Measurements from ENCODE around the gene SLC25A45.
A peak's percentile ranks its signal among the peaks of the same experiment; 100 is the strongest.
"Not testable (repeated sequence)": the region's sequence is repeated elsewhere in the genome, so short reads cannot be mapped to it uniquely, and the experiment has no call there.

The SLC25A45 gene

GRCh38 chr11:65416841-65417701 lies 34.6 kb upstream of the SLC25A45 start:
- peaks cover 2% of the 10 kb centered on the region for H3K36me3 Mint-ChIP-seq
- DNase-seq (ENCODE audit: low spot score in 2 of 2) = no peak

DNA sequence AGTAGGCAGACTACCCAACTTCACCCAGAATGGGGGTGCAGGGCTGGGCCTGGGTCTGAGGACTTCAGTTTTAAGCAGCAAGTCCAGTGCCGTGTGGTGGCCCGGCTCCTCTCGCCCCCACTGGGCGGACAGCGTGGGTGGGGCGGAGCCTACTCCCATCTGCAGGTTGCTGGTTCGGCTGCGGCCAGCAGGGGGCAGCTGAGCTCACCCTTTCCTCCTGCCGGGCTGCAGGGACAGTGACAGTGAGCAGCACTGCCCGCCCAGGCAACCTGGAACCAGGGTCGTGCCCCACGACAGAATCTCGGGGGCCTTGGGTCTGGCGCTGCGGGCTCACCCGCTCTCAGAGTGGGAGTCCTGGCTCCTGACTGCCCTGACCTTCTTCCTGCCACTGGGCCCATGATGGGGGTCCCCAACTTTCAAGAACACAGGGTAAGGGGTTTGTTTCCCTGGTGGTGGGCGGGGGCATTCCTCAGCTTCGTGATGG lies 33.9 kb upstream of the SLC25A45 start:
- peak overlapping the region; percentile 100 for H3K27ac Mint-ChIP-seq
- peaks cover 2% of the 10 kb centered on the region for H3K36me3 Mint-ChIP-seq
- H3K27me3 Mint-ChIP-seq = no peaks in the 10 kb centered on the region
- H3K4me3 Mint-ChIP-seq = peak overlapping the region; percentile 90
- peak; percentile 48 for ATAC-seq (ENCODE audit: low read depth)
- peak; percentile 93 to 95 for DNase-seq (ENCODE audit: low spot score in 2 of 2)
- no peaks in the 10 kb centered on the region for H3K9me3 Mint-ChIP-seq
- H3K4me1 Mint-ChIP-seq = peaks cover 48% of the 10 kb centered on the region

More at GRCh38 chr11:65416841-65417701, 34.6 kb upstream of the SLC25A45 start:
- peak overlapping the region; percentile 90 for H3K4me3 Mint-ChIP-seq
- peak overlapping the region; percentile 100 for H3K27ac Mint-ChIP-seq
- no peak for ATAC-seq (ENCODE audit: low read depth)
- H3K9me3 Mint-ChIP-seq = no peaks in the 10 kb centered on the region
- H3K4me1 Mint-ChIP-seq = peaks cover 49% of the 10 kb centered on the region
- no peaks in the 10 kb centered on the region for H3K27me3 Mint-ChIP-seq

DNA sequence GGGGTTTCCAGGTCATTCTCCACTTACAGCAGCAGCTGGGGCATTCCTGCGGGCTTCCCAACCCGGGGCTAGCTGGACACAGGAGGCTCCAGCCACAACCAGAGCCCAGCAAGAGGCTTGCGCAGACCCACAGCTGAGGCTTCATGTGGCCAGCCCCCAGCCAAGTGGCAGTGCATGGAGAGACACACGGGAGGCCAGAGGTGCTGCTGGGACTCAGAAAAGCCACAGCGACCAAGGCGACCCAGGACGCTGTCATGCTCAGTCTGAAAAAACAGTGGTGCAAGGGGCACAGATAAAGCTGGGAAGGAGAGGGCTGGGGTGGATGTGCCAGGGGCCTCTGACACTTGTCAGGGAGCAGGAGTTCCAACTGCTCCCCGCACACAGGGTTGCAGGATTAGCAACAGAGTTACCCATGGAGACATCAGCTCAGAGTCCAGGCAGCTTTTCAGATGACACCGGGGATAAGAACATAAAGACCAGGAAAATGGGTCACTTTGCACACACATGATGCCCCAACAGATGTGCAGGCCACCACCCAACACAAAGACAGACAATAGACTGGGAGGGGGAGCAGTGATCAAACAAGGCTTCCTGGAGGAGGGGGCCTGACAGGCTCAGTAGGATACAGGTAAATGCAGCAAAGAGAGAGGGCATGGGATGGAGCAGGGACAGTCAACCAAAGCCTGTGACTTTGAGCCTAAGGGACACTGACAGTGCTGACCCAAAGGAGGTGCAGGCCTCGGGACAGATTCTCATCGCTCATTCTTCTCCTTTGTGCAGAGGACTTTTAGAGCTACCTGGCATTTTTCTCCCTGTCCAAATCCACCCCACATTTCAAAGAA lies 33.3 kb upstream of the SLC25A45 start:
- H3K4me1 Mint-ChIP-seq = peaks cover 43% of the 10 kb centered on the region
- H3K27ac Mint-ChIP-seq = peak overlapping the region; percentile 100
- H3K9me3 Mint-ChIP-seq = no peaks in the 10 kb centered on the region
- H3K36me3 Mint-ChIP-seq = peaks cover 7% of the 10 kb centered on the region
- no peak for DNase-seq (ENCODE audit: low spot score in 2 of 2)
- no peaks in the 10 kb centered on the region for H3K27me3 Mint-ChIP-seq
- ATAC-seq (ENCODE audit: low read depth) = no peak
- peak overlapping the region; percentile 90 for H3K4me3 Mint-ChIP-seq

- Mint-ChIP-seq H3K4me1 (peaks cover 37% of the 10 kb centered on the region), H3K27me3 (no peaks in the 10 kb centered on the region), H3K9me3 (no peaks in the 10 kb centered on the region), H3K4me3 (no peak overlapping the region), H3K36me3 (peaks cover 7% of the 10 kb centered on the region), H3K27ac (no peak overlapping the region)
- DNase-seq (ENCODE audit: low spot score in 2 of 2) (no peak), ATAC-seq (ENCODE audit: low read depth) (no peak)
Measured at GRCh38 chr11:65414776-65415498, 32.5 kb upstream of the SLC25A45 start.

- not testable (repeated sequence) for DNase-seq (ENCODE audit: low spot score in 2 of 2); H3K36me3 Mint-ChIP-seq; ATAC-seq (ENCODE audit: low read depth); H3K27me3 Mint-ChIP-seq; H3K27ac Mint-ChIP-seq; H3K4me3 Mint-ChIP-seq; H3K9me3 Mint-ChIP-seq
- H3K4me1 Mint-ChIP-seq = peaks cover 28% of the 10 kb centered on the region
Measured at GRCh38 chr11:65413077-65413664, 30.7 kb upstream of the SLC25A45 start.

GRCh38 chr11:65412271-65413076 lies 30.0 kb upstream of the SLC25A45 start:
- no peak overlapping the region for H3K4me3 Mint-ChIP-seq
- ATAC-seq (ENCODE audit: low read depth) = no peak

DNA sequence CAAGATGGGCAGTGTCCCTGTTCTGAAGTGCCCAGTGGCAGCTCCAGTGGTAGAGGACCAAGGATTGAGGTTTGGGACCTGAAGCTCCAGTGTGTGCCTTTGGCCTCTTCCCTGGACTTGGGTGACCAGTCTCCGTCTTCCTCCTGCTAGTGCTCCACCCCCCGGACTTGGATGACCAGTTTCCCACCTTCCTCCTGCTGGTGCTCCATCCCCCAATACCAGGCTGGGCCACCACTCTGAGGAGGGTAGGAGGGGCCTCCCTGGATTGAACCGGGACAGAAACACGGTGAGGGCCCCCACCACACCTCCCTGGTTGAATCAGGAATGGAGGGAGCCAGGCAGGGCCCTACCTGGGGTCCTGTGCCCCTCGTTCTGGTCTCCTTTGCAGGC lies 29.2 kb upstream of the SLC25A45 start:
- H3K36me3 Mint-ChIP-seq = peaks cover 9% of the 10 kb centered on the region
- no peaks in the 10 kb centered on the region for H3K9me3 Mint-ChIP-seq
- H3K4me1 Mint-ChIP-seq = peaks cover 14% of the 10 kb centered on the region
- no peak for DNase-seq (ENCODE audit: low spot score in 2 of 2)
- H3K27ac Mint-ChIP-seq = no peak overlapping the region
- ATAC-seq (ENCODE audit: low read depth) = no peak
- no peaks in the 10 kb centered on the region for H3K27me3 Mint-ChIP-seq
- H3K4me3 Mint-ChIP-seq = no peak overlapping the region

More at GRCh38 chr11:65412271-65413076, 30.0 kb upstream of the SLC25A45 start:
- no peaks in the 10 kb centered on the region for H3K9me3 Mint-ChIP-seq
- H3K27me3 Mint-ChIP-seq = no peaks in the 10 kb centered on the region
- no peak for DNase-seq (ENCODE audit: low spot score in 2 of 2)
- peaks cover 9% of the 10 kb centered on the region for H3K36me3 Mint-ChIP-seq
- peaks cover 22% of the 10 kb centered on the region for H3K4me1 Mint-ChIP-seq
- peak overlapping the region; percentile 38 for H3K27ac Mint-ChIP-seq

DNA sequence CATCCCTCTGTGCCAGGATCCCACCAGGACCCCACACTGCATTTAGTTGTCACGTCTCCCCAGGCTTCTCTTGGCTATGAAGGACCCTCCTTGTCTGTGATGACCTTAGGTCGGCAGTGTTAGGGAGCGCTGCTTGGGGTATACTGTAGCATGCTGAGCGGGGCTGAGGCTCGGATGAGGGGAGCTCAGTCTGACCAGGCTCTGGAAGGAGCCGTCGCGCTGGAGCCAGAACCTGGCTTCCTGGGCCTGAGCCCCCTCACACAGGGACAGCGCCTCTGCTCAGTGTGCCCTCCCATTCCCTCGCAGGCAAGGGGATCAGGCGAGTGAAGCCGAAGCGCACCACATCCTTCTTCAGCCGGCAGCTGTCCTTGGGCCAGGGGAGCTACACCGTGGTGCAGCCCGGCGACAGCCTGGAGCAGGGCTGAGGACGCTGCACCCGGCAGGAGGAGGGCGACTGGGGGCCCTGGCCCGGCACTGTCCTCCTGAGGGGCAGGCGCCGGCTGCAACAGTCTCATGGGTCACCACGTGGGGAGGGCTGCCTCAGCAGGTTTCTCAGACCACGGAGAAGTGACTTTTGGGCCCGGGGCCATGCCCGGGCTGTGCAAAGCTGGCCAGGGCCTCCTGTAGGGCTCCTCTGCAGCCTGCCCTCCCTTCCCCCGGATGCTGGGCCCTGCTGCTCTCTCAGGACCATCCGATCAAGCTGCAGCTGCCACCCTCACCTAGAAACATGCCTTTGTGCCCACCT lies 28.7 kb upstream of the SLC25A45 start:
- H3K36me3 Mint-ChIP-seq = peaks cover 9% of the 10 kb centered on the region
- no peak overlapping the region for H3K27ac Mint-ChIP-seq
- no peaks in the 10 kb centered on the region for H3K27me3 Mint-ChIP-seq
- DNase-seq (ENCODE audit: low spot score in 2 of 2) = no peak
- H3K4me1 Mint-ChIP-seq = peaks cover 12% of the 10 kb centered on the region
- no peaks in the 10 kb centered on the region for H3K9me3 Mint-ChIP-seq
- H3K4me3 Mint-ChIP-seq = no peak overlapping the region
- no peak for ATAC-seq (ENCODE audit: low read depth)

- DNase-seq (ENCODE audit: low spot score in 2 of 2) (no peak), ATAC-seq (ENCODE audit: low read depth) (no peak)
- Mint-ChIP-seq H3K36me3 (peaks cover 11% of the 10 kb centered on the region), H3K27ac (peak overlapping the region; percentile 97), H3K9me3 (no peaks in the 10 kb centered on the region), H3K4me1 (peaks cover 17% of the 10 kb centered on the region), H3K27me3 (no peaks in the 10 kb centered on the region), H3K4me3 (peak overlapping the region; percentile 69)
Measured at GRCh38 chr11:65404638-65405339, 22.3 kb upstream of the SLC25A45 start.

DNA sequence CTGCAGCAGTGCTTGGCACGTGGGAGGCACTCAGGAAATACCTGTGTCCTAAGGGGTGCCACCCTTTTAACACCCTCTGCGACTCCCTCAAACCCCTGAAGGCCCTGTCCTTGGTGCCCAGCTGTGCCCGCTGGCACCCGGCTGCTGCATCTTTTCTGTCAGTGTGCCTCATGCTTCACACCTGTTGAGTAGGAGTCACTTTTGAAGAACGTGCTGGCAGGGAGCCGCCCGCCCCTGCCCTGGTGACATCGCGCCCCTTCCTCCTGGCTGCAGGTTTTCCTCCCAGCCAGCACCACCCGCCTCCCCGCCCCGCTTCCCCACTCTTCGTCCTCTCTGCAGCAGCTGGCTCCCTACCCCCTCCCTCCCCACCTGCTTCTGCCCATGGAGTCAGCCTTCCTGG lies 21.8 kb upstream of the SLC25A45 start:
- Mint-ChIP-seq H3K9me3 (no peaks in the 10 kb centered on the region), H3K36me3 (peaks cover 14% of the 10 kb centered on the region), H3K27me3 (no peaks in the 10 kb centered on the region), H3K4me3 (no peak overlapping the region), H3K4me1 (peaks cover 17% of the 10 kb centered on the region), H3K27ac (peak overlapping the region; percentile 97)
- DNase-seq (ENCODE audit: low spot score in 2 of 2) = no peak
- ATAC-seq (ENCODE audit: low read depth) = no peak

- Mint-ChIP-seq H3K4me1 (peaks cover 15% of the 10 kb centered on the region), H3K9me3 (no peaks in the 10 kb centered on the region), H3K4me3 (peak overlapping the region; percentile 72), H3K36me3 (peaks cover 15% of the 10 kb centered on the region), H3K27ac (peak overlapping the region; percentile 97), H3K27me3 (no peaks in the 10 kb centered on the region)
- peak; percentile 78 for ATAC-seq (ENCODE audit: low read depth)
- DNase-seq (ENCODE audit: low spot score in 2 of 2) = peak in 1 of 2 donors; percentile 68
Measured at GRCh38 chr11:65403607-65404121, 21.2 kb upstream of the SLC25A45 start.

- peaks cover 19% of the 10 kb centered on the region for H3K36me3 Mint-ChIP-seq
- ATAC-seq (ENCODE audit: low read depth) (no peak), DNase-seq (ENCODE audit: low spot score in 2 of 2) (no peak)
- peaks cover 16% of the 10 kb centered on the region for H3K4me1 Mint-ChIP-seq
- peak overlapping the region; percentile 97 for H3K27ac Mint-ChIP-seq
- no peaks in the 10 kb centered on the region for H3K9me3 Mint-ChIP-seq
- no peak overlapping the region for H3K4me3 Mint-ChIP-seq
- H3K27me3 Mint-ChIP-seq = no peaks in the 10 kb centered on the region
Measured at GRCh38 chr11:65402790-65403189, 20.3 kb upstream of the SLC25A45 start.
